ENCODE measurements around the gene ATP9A. TPM values are rescaled to one million over a fixed set of nuclear protein-coding genes. Genes with fewer than 3 reads are reported as not detected.
"Not testable (repeated sequence)": the region's sequence is repeated elsewhere in the genome, so short reads cannot be mapped to it uniquely, and the experiment has no call there.

ATP9A gene
- total RNA-seq, 1 experiment from 2014 or later, result 18.6 TPM

DNA sequence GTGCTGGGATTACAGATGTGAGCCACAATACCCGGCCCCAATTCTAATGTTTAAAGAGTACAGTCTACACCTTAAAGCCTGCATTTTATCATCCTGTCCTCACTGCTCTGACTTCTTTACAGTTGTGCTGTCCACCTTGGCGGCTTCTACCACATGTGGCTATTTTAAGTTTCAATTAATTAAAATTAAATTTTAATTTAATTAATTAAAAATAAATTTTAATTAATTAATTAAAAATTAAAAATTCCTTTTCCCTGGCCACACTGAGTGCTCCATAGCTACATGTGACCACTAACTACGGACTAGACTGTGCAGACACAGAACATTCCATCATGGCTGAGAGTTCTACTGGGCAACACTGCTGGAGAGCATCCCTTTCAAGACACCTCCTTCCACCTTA, 27.4 kb downstream of the ATP9A start:
- intact Hi-C loops (cut with micrococcal nuclease; ENCODE audit: unreplicated experiment), result no loop called here
- H3K4me1 ChIP-seq (replicated peaks; ENCODE audit: insufficient read depth), result peaks cover 76% of the 10 kb centered on the region
- POLR2A ChIA-PET (ENCODE audit: unreplicated experiment), result no interaction called here
- DNase-seq, result no peak
- no peak overlapping the region for H3K4me2 ChIP-seq
- H2AFZ ChIP-seq, result no peak overlapping the region
- peaks cover 62% of the 10 kb centered on the region for H3F3A ChIP-seq (ENCODE audit: insufficient read depth, low read depth)
- TF ChIP-seq EZH2 (IDR thresholded peaks at IDR 0.05; ENCODE audit: low read depth), result no peak
- TF ChIP-seq, protein P1, sequence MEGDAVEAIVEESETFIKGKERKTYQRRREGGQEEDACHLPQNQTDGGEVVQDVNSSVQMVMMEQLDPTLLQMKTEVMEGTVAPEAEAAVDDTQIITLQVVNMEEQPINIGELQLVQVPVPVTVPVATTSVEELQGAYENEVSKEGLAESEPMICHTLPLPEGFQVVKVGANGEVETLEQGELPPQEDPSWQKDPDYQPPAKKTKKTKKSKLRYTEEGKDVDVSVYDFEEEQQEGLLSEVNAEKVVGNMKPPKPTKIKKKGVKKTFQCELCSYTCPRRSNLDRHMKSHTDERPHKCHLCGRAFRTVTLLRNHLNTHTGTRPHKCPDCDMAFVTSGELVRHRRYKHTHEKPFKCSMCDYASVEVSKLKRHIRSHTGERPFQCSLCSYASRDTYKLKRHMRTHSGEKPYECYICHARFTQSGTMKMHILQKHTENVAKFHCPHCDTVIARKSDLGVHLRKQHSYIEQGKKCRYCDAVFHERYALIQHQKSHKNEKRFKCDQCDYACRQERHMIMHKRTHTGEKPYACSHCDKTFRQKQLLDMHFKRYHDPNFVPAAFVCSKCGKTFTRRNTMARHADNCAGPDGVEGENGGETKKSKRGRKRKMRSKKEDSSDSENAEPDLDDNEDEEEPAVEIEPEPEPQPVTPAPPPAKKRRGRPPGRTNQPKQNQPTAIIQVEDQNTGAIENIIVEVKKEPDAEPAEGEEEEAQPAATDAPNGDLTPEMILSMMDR (conservative IDR thresholded peaks at IDR 0.05), result no peak
- H3K9me3 ChIP-seq (ENCODE audit: insufficient read depth, low read depth), result no peaks in the 10 kb centered on the region
- no peaks in the 10 kb centered on the region for H3K27me3 ChIP-seq (ENCODE audit: insufficient read depth, low read depth)
- no peaks in the 10 kb centered on the region for H3K9me2 ChIP-seq (ENCODE audit: insufficient read depth)
- peaks cover 30% of the 10 kb centered on the region for H3K79me2 ChIP-seq (ENCODE audit: low read depth)
- peak overlapping the region; percentile 95; the same call in 1 of the 2 replicates for H3K27ac ChIP-seq
- no peaks in the 10 kb centered on the region for H3K36me3 ChIP-seq (ENCODE audit: low read depth)
- BruUV-seq (replicated peaks), result no TSS peak
- CTCF ChIA-PET, result no interaction called here
- H3K4me3 ChIP-seq, result no peak overlapping the region
- H4K20me1 ChIP-seq (ENCODE audit: insufficient read depth), result no peaks in the 10 kb centered on the region

DNA sequence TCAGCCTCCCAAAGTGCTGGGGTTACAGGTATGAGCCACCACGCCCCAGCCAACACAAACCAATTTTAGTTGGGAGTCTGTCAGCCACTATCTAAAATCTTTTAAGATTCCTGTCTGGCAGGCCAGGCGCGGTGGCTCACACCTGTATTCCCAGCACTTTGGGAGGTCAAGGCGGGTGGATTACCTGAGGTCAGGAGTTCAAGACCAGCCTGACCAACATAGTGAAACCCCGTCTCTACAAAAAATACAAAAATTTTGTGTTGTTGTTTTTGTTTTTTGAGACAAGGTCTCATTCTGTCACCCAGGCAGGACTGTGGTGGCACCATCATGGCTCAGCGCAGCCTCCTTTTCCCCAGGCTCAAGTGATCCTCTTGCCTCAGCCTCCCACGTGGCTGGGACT, 27.9 kb downstream of the ATP9A start:
- Histone ChIP-seq H3K4me1 (replicated peaks; ENCODE audit: insufficient read depth) (peaks cover 79% of the 10 kb centered on the region), H3K79me2 (ENCODE audit: low read depth) (peaks cover 25% of the 10 kb centered on the region), H3F3A (ENCODE audit: insufficient read depth, low read depth) (peaks cover 63% of the 10 kb centered on the region)
- DNase-seq; H3K9me2 ChIP-seq (ENCODE audit: insufficient read depth); intact Hi-C loops (cut with micrococcal nuclease; ENCODE audit: unreplicated experiment); H3K9me3 ChIP-seq (ENCODE audit: insufficient read depth, low read depth); H4K20me1 ChIP-seq (ENCODE audit: insufficient read depth); H2AFZ ChIP-seq; H3K27me3 ChIP-seq (ENCODE audit: insufficient read depth, low read depth); H3K27ac ChIP-seq; H3K36me3 ChIP-seq (ENCODE audit: low read depth); H3K4me2 ChIP-seq; CTCF ChIA-PET; POLR2A ChIA-PET (ENCODE audit: unreplicated experiment); BruUV-seq (replicated peaks); H3K4me3 ChIP-seq: not testable (repeated sequence)

DNA sequence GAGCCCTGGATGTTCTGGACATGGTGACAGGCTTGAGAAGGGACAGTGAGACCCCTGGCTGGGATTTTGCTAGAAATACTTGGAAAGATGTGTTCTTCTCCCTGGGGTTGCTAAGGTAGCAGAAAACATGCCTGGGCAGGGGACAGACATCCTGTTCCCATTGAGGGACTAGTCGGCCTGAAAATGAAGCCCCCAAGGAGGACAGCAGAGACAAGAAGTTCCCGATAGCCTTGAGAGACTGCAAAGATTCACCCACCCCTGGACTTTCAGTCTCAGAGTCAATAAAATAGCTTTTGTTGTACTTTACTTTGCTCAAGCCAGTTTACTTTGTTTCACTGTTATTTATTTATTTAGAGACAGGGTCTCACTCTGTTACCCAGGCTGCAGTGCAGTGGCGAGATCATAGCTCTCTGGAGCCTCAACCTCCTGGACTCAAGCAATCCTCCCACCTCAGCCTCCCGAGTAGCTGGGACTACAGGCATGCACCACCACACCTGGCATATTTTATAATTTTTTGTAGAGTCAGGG, 28.4 kb downstream of the ATP9A start:
- TF ChIP-seq, protein P1 (conservative IDR thresholded peaks at IDR 0.05), result no peak
- no peak for TF ChIP-seq EZH2 (IDR thresholded peaks at IDR 0.05; ENCODE audit: low read depth)
- no peaks in the 10 kb centered on the region for H3K27me3 ChIP-seq (ENCODE audit: insufficient read depth, low read depth)
- DNase-seq, result no peak
- peaks cover 21% of the 10 kb centered on the region for H3K79me2 ChIP-seq (ENCODE audit: low read depth)
- no peaks in the 10 kb centered on the region for H3K36me3 ChIP-seq (ENCODE audit: low read depth)
- peaks cover 79% of the 10 kb centered on the region for H3K4me1 ChIP-seq (replicated peaks; ENCODE audit: insufficient read depth)
- H3F3A ChIP-seq (ENCODE audit: insufficient read depth, low read depth), result peaks cover 59% of the 10 kb centered on the region
- H4K20me1 ChIP-seq (ENCODE audit: insufficient read depth), result no peaks in the 10 kb centered on the region
- peak overlapping the region; percentile 13; the same call in 1 of the 2 replicates for H3K27ac ChIP-seq
- no peaks in the 10 kb centered on the region for H3K9me2 ChIP-seq (ENCODE audit: insufficient read depth)
- intact Hi-C loops (cut with micrococcal nuclease; ENCODE audit: unreplicated experiment), result no loop called here
- no peak overlapping the region for H3K4me3 ChIP-seq
- POLR2A ChIA-PET (ENCODE audit: unreplicated experiment), result no interaction called here
- H3K4me2 ChIP-seq, result no peak overlapping the region
- H2AFZ ChIP-seq, result no peak overlapping the region
- H3K9me3 ChIP-seq (ENCODE audit: insufficient read depth, low read depth), result no peaks in the 10 kb centered on the region
- BruUV-seq (replicated peaks), result no TSS peak
- CTCF ChIA-PET, result interaction anchor here (0.7 kb wide), 1 partner anchor 21 kb away, joined by 8 read pairs; no protein-coding TSS in a partner anchor
